HL-60/S4 treated with retinoic acid at 250 ng/mL for 4 days and 3 days (cell line): ENCODE data around the gene HTT-AS.
"Not testable (repeated sequence)": the region's sequence is repeated elsewhere in the genome, so short reads cannot be mapped to it uniquely, and the experiment has no call there.

Source experiments
- in situ Hi-C: fragments of 300-500 bp; cut with MboI; formaldehyde crosslinking; loops from 2 replicates; pipeline ENCODE4 v1.7.0; 2022; ENCODE audit warnings: low sequenced_read_pairs

The HTT-AS gene

DNA sequence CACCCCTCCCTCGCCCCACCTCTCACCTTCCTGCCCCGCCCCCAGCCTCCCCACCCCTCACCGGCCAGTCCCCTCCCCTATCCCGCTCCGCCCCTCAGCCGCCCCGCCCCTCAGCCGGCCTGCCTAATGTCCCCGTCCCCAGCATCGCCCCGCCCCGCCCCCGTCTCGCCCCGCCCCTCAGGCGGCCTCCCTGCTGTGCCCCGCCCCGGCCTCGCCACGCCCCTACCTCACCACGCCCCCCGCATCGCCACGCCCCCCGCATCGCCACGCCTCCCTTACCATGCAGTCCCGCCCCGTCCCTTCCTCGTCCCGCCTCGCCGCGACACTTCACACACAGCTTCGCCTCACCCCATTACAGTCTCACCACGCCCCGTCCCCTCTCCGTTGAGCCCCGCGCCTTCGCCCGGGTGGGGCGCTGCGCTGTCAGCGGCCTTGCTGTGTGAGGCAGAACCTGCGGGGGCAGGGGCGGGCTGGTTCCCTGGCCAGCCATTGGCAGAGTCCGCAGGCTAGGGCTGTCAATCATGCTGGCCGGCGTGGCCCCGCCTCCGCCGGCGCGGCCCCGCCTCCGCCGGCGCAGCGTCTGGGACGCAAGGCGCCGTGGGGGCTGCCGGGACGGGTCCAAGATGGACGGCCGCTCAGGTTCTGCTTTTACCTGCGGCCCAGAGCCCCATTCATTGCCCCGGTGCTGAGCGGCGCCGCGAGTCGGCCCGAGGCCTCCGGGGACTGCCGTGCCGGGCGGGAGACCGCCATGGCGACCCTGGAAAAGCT lies at the start of gene HTT-AS, which contains the start of gene HTT:
TSS of gene HTT-AS (minus strand) at position 461 of the 768 bp plus-strand sequence.
TSS of gene HTT (plus strand) at position 604 of the 768 bp plus-strand sequence. CDS start at position 749, 145 bp downstream.
- in situ Hi-C loops = no loop called here

DNA sequence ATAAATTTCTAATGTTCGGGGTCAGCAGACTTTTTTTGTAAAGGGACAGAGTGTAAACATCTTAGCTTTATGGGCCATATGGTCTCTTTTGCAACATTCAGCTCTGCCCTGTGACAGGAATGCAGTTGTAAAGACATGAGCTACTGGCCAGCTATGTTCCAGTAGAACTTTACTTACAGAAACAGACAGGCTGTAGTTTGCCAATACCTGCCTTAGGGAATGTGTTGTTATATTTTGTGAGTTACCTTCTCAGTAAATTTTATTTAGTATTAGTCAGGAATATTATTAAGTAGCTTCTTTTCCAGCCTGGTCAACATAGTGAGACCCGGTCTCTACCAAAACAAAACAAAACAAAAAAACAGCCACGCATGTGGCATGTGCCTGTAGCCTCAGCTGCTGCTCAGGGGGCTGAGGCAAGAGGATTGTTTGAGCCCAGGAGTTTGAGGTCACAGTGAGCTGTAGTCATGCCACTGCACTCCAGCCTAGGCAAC lies 48.9 kb upstream of the HTT-AS start:
- in situ Hi-C loops = no loop called here

DNA sequence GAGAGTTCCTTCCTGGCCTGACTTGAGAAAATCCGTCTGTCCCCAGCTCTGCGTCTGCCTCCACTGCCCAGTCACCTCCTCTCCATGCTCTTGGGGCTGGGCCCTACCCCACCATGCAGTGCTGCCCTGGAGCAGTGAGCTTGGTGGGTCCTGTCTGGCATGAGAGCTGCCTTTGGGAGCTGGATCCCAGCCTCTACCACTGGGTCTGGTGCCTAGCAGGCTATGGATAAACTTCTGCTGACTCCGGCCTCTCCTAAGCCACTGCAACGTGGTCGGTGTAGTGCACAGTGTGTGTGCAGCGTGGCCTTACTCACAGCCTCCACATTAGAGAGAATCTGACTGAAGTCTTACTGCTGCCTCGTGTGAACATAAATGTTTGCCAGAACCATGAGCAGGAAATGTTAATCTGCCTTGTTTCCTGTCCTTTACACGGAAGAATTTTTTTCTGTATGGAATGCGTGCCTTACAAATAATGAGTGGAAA lies 47.8 kb upstream of the HTT-AS start:
- in situ Hi-C loops = no loop called here

DNA sequence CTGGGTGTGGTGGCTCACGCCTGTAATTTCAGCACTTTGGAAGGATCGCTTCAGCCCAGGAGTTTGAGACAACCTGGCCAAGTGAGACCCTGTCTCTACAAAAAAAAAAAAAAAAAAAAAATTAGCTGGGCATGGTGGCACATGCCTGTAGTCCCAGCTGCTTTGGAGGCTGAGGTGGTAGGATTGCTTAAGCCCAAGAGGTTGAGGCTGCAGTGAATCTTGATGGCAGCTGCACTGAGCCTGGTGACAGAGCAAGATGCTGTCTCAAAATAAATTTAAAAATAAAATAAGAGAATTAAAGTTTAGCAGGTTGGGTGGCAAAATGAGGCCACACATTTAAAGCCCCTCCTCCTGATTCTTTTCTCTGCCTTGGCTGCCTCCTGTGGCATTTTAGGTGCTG lies 47.3 kb upstream of the HTT-AS start:
- in situ Hi-C loops = no loop called here

DNA sequence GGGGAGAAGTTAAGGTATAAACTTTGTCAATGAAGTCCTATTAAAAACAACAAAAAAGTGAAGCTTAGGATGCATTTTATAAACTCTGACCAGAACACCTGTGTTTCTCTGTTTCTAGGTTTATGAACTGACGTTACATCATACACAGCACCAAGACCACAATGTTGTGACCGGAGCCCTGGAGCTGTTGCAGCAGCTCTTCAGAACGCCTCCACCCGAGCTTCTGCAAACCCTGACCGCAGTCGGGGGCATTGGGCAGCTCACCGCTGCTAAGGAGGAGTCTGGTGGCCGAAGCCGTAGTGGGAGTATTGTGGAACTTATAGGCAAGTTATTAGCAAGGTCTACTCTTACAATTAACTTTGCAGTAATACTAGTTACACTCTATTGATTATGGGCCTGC lies 46.8 kb upstream of the HTT-AS start:
- in situ Hi-C loops = no loop called here

DNA sequence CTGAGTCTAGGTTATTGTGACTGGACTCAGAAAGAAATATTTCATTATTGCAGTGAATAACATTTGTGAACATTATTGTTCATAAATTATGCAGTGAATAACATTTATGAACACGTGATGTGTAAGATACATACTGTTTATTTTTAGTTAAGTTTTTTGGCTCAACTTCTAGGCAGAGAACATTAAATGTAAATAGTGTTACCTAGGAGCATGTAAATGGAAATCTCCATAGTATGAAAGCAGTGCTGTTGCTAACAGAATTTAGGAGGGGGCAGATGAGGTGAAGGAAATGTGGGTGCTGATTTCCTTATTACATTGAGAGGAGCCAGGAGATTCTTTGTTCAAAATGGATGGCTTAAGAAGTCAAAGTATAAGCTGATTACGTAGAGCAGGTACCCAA lies 45.1 kb upstream of the HTT-AS start:
- in situ Hi-C loops = no loop called here

DNA sequence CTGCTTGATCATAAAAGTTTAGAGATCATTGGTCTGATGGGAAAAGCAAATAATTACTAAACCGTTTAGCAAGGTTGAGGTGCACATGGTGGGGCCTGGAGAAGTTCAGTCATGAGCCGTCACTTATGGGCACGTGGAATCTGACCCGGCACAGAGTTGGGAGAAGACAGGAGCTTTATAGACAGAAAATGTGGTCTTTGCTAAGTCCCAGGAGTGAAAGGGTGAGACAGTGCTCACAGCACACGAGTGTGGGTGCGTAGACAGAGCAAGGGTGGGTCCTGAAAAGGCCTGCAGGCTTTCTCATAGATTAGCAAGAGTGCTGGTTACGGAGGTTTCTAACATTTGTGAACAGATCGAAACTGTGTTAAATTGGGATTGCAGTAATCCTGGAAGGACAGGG lies 44.0 kb upstream of the HTT-AS start:
- in situ Hi-C loops = no loop called here

DNA sequence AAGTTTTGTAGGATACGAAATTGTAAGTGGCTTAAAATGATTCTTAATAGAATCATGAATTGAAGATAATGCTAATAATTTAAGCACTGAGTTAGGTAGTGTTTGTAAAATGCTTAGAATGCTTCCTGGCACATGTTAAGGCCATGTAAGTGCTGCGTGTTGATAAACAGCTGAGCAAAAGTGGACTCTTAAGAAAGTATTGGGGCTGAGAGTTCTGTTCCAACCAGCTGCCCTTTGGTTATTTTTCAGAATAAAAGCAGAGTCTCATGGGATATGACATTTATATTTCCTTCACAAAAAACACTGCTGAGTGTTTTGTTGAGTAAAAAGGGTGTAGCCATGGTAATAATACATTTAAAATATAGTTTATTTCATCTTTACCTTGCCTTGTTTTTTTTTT lies 42.6 kb upstream of the HTT-AS start:
- in situ Hi-C loops = no loop called here

DNA sequence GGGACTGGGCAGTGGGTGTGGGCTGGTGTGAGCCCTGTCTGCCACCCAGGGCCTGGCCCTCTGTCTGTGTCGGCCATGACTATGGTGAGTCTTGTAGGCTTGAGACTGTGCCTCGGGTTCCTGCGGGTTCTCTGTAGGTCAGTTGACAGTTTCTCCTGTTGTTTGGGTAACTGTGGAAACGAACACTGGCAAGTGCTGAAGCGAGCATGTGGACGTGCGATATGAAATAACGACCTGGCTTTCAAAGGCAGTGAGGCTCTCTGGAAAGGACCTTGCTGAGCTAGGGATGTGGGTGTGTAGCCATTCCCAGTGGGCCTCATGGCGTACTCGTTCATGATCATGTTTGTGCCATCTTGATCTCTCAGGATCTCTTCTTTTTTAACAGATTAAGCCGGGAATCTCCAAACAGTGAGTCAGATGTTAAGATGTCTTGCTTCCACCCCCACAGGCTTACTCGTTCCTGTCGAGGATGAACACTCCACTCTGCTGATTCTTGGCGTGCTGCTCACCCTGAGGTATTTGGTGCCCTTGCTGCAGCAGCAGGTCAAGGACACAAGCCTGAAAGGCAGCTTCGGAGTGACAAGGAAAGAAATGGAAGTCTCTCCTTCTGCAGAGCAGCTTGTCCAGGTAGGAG lies 41.4 kb upstream of the HTT-AS start:
- in situ Hi-C loops = no loop called here

DNA sequence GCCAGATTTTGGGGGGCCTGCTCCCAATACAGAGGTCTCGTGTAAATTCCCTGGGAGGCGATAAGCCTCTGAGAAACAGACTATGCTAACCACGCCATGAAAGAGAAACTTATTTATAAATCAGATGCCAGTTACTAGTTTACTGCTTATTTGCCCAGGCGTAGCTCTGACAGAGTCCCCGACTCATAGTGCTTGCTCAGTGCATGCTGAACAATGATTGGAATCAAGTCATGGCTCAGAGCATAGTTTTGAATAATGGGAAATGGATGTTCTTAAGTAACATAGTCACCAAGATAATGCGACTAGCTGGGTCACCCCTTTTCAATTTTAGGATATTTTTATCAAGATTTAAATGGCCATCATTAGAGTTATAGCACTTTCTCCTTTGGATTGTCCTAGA lies 40.0 kb upstream of the HTT-AS start:
- in situ Hi-C loops = no loop called here

DNA sequence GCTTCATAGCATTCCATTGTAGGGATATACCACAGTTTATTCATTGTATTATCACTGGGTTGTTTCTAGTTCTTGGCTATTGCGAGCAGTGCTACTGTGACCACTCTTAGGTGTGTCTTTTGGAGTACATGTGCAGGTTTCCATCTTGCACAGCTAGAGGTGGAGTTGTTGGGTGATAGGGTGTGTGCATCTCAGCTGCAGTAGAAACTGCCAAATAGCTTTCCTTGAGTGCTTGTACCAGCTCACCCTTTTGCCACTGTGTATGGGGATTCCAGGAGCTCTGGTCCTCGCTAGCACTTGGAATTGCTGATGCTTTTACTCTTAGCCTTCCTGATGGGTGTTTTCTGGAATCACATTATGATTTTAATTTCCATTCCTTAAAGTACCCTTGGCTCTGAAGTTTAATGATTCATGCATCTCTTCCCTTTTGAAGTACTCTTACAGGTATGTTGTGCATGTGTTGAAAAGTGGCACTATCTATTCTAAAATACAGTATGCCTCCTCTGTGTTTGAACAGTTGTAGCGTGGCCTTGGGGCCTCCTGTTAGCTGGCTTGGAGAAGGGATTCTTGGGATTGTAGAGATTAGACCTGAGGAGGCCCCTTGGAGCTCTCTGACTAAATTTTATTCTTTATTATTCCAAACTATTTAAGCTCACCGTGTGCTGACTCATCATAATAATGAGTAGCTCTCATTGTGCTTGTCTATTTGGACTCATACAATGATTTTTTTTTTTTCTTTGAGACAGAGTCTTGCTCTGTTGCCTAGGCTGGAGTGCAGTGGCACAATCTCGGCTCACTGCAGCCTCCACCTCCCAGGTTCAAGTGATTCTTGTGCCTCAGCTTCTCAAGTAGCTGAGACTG lies 38.5 kb upstream of the HTT-AS start:
- in situ Hi-C loops = no loop called here

DNA sequence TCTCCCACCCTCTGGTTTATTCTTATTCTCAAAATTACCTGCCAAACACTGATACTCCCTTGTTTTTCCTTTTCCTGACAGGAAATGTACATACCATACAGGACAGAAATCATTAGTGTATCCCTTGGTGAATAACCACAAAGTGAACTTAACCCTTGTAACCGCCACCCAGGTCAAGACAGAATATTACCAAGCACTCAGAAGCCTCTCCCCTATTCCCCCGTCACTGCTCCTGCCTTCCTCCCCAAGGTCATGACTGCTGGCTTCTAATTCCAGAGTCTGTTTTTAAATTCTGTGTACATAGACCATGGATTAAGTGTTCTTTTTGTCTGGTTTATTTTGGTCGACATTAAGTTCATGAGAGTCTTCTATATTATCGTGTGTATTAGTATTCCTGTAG lies 37.9 kb upstream of the HTT-AS start:
- in situ Hi-C loops = no loop called here

DNA sequence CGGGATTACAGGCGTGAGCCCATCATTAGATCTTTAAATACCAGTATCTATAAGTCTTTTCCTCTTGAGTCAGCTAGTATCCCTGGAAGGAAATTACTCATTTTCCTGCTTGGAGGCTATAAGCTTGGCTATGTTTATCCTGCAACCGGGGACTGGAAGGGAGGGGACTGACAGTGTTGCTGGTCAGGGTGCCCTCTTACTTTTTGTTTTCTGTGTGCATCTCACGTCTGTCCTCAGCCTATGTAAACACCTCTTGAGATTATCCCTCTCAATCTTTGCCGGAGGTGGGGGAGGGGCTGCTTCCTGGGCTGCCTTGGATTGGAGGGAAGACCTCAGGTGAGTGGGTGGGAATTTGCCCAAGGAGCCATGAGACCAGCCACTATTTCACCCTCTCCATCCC lies 37.1 kb upstream of the HTT-AS start:
- in situ Hi-C loops = no loop called here

DNA sequence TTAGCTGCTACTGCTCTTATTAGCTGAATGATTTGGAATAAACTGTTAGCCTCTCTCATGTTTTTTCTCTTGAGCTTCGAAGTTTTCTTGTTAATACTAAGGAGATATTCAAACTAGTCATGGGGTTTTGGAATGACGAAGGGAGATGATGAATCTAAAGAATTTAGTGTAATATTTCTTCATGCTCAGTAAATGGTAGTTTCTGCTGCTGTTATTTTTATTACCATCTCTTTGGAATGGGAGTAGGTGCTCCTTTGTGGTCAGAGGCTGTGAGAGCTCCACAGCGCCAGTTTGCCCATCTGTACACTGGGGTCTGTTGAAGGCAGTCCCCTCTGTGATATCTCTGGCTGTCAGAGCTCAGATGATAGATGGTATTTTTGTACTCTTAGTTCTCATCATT lies 33.9 kb upstream of the HTT-AS start:
- in situ Hi-C loops = no loop called here

DNA sequence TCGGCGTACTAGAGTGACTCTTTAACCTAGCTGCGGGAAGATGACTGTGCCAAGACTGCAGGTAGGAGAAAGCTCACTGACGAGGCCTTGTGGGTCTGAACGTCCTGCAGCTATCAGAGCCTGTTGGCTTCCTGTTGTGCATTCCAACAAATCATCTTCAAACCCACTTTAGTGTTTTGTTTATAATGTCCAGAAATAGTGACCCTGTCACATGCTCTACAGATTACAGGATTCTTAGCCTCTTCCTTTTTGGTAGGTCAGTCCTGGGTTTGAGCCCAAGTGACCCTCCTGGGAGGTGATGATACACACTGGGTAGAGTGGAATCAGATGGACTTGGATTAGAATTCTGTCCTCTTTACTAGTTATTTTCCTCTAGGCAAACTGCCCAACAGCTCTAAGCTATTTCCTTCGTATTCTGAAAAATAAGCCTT lies 33.4 kb upstream of the HTT-AS start:
- in situ Hi-C loops = no loop called here

DNA sequence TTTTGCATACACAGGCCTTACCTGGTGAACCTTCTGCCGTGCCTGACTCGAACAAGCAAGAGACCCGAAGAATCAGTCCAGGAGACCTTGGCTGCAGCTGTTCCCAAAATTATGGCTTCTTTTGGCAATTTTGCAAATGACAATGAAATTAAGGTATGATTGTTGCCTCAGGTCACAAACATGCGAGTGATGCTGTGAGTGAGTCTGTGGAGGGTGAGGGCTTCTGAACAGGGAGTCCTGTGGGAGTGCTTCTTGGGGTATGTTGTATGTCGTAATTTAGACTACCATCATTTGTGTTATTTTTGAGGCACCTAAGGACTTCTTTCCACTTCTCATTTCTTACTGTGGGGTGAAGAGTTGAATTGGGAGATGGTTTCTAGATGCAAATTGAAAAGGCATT lies 32.9 kb upstream of the HTT-AS start:
- in situ Hi-C loops = no loop called here

DNA sequence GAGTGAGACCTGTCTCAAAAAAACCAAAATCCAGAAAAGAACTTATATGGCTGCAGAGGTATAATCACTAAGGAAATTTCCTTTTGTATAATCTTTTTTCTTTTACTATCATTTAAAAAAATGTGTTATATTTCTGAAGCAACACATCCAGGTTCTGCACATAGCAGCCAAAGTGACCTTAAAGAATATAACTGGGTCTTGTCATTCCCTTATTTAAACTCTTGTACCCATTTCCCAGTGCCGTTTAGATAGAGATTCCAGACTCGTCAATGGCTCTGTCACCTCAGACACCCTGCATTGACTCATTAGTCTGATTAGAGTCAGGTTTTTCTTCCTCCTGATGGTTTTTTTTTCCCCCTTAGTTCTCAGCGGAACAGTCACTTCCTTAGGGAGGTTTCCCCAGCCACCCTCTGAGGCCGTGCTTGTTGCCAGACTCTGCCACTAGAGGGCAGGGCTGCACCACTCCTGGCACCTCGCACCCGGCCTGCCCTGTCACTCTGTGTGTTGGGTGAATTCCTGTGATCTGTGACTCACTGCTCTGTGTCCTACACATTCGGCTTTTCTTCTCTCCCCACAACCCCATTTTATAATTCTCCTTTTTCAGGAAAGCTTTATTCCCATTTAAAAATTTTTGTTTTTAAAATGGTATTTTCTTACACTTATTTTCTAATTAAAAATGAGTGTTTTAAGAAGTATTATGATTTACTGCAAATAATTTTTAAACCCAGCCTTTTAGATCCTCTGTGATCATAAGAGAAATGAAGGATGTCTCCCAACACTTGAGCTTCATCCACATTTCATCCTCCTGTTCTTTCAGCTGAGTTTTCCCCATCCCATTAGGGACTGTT lies 32.2 kb upstream of the HTT-AS start:
- in situ Hi-C loops = no loop called here

DNA sequence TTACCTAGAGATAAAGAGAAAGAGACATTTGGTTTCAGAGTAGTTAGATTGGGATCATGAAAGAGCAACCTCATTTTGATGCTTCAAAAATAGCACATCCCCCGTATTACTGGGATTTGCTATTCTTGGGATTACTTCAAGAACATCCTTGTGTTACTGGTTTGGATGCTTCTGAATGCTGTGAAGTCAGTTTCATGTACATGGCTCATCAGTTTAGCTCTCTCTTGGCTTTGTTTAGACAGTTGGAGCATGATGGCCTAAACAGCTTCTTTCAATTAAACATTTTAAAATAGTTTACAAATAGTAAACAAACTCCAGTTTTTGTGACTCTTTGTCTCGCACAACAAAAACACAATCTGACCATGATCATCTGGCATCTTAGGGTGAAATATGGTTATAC lies 24.0 kb upstream of the HTT-AS start:
- in situ Hi-C loops = no loop called here

DNA sequence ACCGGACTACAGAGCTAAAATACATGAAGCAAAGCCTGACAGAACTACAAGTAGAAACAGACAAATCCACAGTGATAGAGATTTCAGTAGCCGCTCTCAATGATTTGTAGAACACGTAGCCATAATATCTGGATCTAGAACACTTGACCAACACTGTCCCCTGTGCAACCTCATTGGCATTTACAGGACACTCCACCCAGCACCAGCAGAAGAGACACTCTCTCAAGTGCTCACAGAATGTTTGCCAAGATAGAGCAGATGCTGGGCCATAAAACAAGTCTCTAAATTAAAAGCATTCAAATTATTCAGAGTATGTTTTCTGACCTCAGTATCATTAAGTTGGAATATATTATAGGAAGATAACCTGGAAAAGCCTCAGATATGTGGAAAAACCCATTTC lies 21.9 kb upstream of the HTT-AS start:
- in situ Hi-C loops = no loop called here

DNA sequence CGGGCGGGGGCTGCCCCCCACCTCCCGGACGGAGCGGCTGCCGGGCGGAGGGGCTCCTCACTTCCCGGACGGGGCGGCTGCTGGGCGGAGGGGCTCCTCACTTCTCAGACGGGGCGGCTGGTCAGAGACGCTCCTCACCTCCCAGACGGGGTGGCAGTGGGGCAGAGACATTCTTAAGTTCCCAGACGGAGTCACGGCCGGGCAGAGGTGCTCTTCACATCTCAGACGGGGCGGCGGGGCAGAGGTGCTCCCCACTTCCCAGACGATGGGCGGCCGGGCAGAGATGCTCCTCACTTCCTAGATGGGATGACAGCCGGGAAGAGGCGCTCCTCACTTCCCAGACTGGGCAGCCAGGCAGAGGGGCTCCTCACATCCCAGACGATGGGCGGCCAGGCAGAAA lies 20.4 kb upstream of the HTT-AS start:
- in situ Hi-C loops = not testable (repeated sequence)
